Prostate gland (tissue), 2 donors: ENCODE results near the gene ITSN1. TPM values are rescaled to one million over a fixed set of nuclear protein-coding genes. Genes with fewer than 3 reads are reported as not detected.

ENCODE experiments used
- DNase-seq: peaks from one replicate; pipeline ENCODE4 v3.0.0-alpha.2; 2019; ENCODE audit warnings: low spot score
- H3K27ac ChIP-seq, 2 donors: fragments of 200-600 bp; sonication (generic); 2 replicates each; pipeline ENCODE4 v1.5.1; 2017 to 2019
- H3K27me3 ChIP-seq: fragments of 200-600 bp; sonication (generic); replicated peaks from 2 replicates; pipeline ENCODE4 v1.5.1; 2019; ENCODE audit not compliant: insufficient read depth
- H3K36me3 ChIP-seq, 2 donors: fragments of 200-600 bp; sonication (generic); 1 replicate in 1 of 2; 2 replicates in 1 of 2; pipeline versions ENCODE4 v1.5.1 to v1.8.1; 2017 to 2019
- H3K4me1 ChIP-seq: fragments of 200-600 bp; sonication (generic); replicated peaks from 2 replicates; pipeline ENCODE4 v1.5.1; 2019
- H3K4me3 ChIP-seq, 2 donors: fragments of 200-600 bp; sonication (generic); 2 replicates each; pipeline ENCODE4 v1.5.1; 2017 to 2019
- H3K9me3 ChIP-seq: fragments of 200-600 bp; sonication (generic); 2 replicates; pipeline ENCODE4 v1.5.1; 2017
- CTCF ChIP-seq, 4 experiments: fragments of 200-600 bp in 2 of 4; fragments of 450-650 bp in 2 of 4; sonication (generic) in 2 of 4; IDR thresholded peaks; 1 replicate in 3 of 4; 2 replicates in 1 of 4; pipeline ENCODE4 v1.5.1; 2016 to 2019; ENCODE audit warnings: antibody characterized with exemption in 4 of 4, mild to moderate bottlenecking in 2 of 4, moderate library complexity in 2 of 4
- POLR2A ChIP-seq: fragments of 450-650 bp; IDR thresholded peaks from one replicate; pipeline ENCODE4 v1.6.1; 2016; ENCODE audit warnings: antibody characterized with exemption, mild to moderate bottlenecking
- POLR2AphosphoS5 ChIP-seq: sonication (generic); formaldehyde crosslinking; IDR thresholded peaks from one replicate; pipeline ENCODE4 v1.6.1; 2017; ENCODE audit warnings: antibody characterized with exemption
- WGBS: methylation state at CpG from one replicate; pipeline ENCODE4 v1.1.5; 2018; 5-methylcytosine and 5-hydroxymethylcytosine counted together
- intact Hi-C: fragments of 100-400 bp; cut with DNase I; formaldehyde crosslinking; loops from one replicate; pipeline ENCODE4 v1.14.2; 2022
- total RNA-seq, 2 donors: library from RNA; depleted of rRNA; stranded (reverse); fragments of >200 nt; gene quantifications; one replicate each; pipeline ENCODE4 v1.1.0, GENCODE V29; 2016

Gene ITSN1
- total RNA-seq, 2 donors from 2014 or later, result 14.8 to 44.9 TPM

- Histone ChIP-seq H3K4me3 (no peak overlapping the region), H3K36me3 (no peaks in the 10 kb centered on the region), H3K27me3 (no peaks in the 10 kb centered on the region), H3K9me3 (no peaks in the 10 kb centered on the region), H3K27ac (no peak overlapping the region), H3K4me1 (no peaks in the 10 kb centered on the region)
- WGBS, result 27% methylated on average over 20 of the region's 20 CpGs
- no peak for DNase-seq
- TF ChIP-seq CTCF (IDR thresholded peaks at IDR 0.05) (no peak), POLR2AphosphoS5 (no peak), POLR2A (no peak)
- intact Hi-C loops, result no loop called here
These were observed 242.3 kb downstream of the ITSN1 start for GRCh38 chr21:33884376-33885171.

- Histone ChIP-seq H3K36me3 (no peaks in the 10 kb centered on the region), H3K27me3 (no peaks in the 10 kb centered on the region), H3K4me1 (no peaks in the 10 kb centered on the region), H3K4me3 (no peak overlapping the region), H3K27ac (no peak overlapping the region), H3K9me3 (no peaks in the 10 kb centered on the region)
- intact Hi-C loops, result no loop called here
- 56% methylated on average over 7 of the region's 7 CpGs for WGBS
- DNase-seq, result no peak
- TF ChIP-seq CTCF (IDR thresholded peaks at IDR 0.05), result no peak
- no peak for TF ChIP-seq POLR2AphosphoS5
- TF ChIP-seq POLR2A, result no peak
These were observed 242.8 kb downstream of the ITSN1 start for GRCh38 chr21:33885172-33885514.

- Histone ChIP-seq H3K4me1 (no peaks in the 10 kb centered on the region), H3K36me3 (no peaks in the 10 kb centered on the region), H3K27me3 (no peaks in the 10 kb centered on the region), H3K9me3 (no peaks in the 10 kb centered on the region), H3K27ac (no peak overlapping the region), H3K4me3 (no peak overlapping the region)
- intact Hi-C loops, result no loop called here
- no peak for TF ChIP-seq CTCF (IDR thresholded peaks at IDR 0.05)
- no peak for TF ChIP-seq POLR2A
- TF ChIP-seq POLR2AphosphoS5, result no peak
- no peak for DNase-seq
- 50% methylated on average over 11 of the region's 11 CpGs for WGBS
These were observed 244.0 kb downstream of the ITSN1 start for GRCh38 chr21:33886321-33886720.

- TF ChIP-seq POLR2A, result no peak
- TF ChIP-seq POLR2AphosphoS5, result no peak
- TF ChIP-seq CTCF (IDR thresholded peaks at IDR 0.05), result no peak
- H3K36me3 ChIP-seq, result no peaks in the 10 kb centered on the region
- H3K4me1 ChIP-seq, result no peaks in the 10 kb centered on the region
- DNase-seq, result no peak
- H3K27me3 ChIP-seq, result no peaks in the 10 kb centered on the region
- intact Hi-C loops, result no loop called here
- H3K9me3 ChIP-seq, result no peaks in the 10 kb centered on the region
- no peak overlapping the region for H3K4me3 ChIP-seq
- 96% methylated on average over 5 of the region's 5 CpGs for whole genome bisulfite sequencing
- no peak overlapping the region for H3K27ac ChIP-seq
These were observed 247.9 kb downstream of the ITSN1 start for GRCh38 chr21:33890187-33890586.

- no peak for DNase-seq
These were observed 250.6 kb downstream of the ITSN1 start for GRCh38 chr21:33892853-33893252.

More at GRCh38 chr21:33892853-33893252, 250.6 kb downstream of the ITSN1 start:
- Histone ChIP-seq H3K4me1 (no peaks in the 10 kb centered on the region), H3K27me3 (no peaks in the 10 kb centered on the region), H3K9me3 (no peaks in the 10 kb centered on the region), H3K36me3 (no peaks in the 10 kb centered on the region), H3K4me3 (no peak overlapping the region), H3K27ac (no peak overlapping the region)
- 82% methylated on average over 8 of the region's 8 CpGs for WGBS
- intact Hi-C loops, result no loop called here
- no peak for TF ChIP-seq CTCF (IDR thresholded peaks at IDR 0.05)
- no peak for TF ChIP-seq POLR2AphosphoS5
- TF ChIP-seq POLR2A, result no peak
